ENCODE results near the gene PTGDR2.
"Not testable (repeated sequence)": the region's sequence is repeated elsewhere in the genome, so short reads cannot be mapped to it uniquely, and the experiment has no call there.

The PTGDR2 gene

GRCh38 chr11:60830478-60831142 is 25.1 kb downstream of the PTGDR2 start:
- Mint-ChIP-seq H3K4me1 (peaks cover 8 to 17% of the 10 kb centered on the region in 2 donors), H3K36me3 (no peaks in the 10 kb centered on the region), H3K4me3 (no peak overlapping the region), H3K27me3 (peaks cover 4 to 19% of the 10 kb centered on the region in 2 donors), H3K27ac (no peak overlapping the region), H3K9me3 (no peaks in the 10 kb centered on the region)
- no peak for DNase-seq
- peak; percentile 12 to 41 for ATAC-seq (replicated peaks)

- ATAC-seq (replicated peaks) (no peak), DNase-seq (no peak)
- Mint-ChIP-seq H3K36me3 (no peaks in the 10 kb centered on the region), H3K9me3 (no peaks in the 10 kb centered on the region), H3K27ac (no peak overlapping the region), H3K4me1 (peaks cover 6 to 14% of the 10 kb centered on the region in 2 donors), H3K27me3 (peaks cover 7 to 23% of the 10 kb centered on the region in 2 donors), H3K4me3 (no peak overlapping the region)
Measured at GRCh38 chr11:60825790-60826189, 30.0 kb downstream of the PTGDR2 start.

- ATAC-seq (replicated peaks) (no peak), DNase-seq (no peak)
- Mint-ChIP-seq H3K27me3 (peaks cover 7 to 27% of the 10 kb centered on the region in 2 donors), H3K4me1 (peaks cover 6 to 10% of the 10 kb centered on the region in 2 donors), H3K27ac (no peak overlapping the region), H3K36me3 (no peaks in the 10 kb centered on the region), H3K4me3 (no peak overlapping the region), H3K9me3 (no peaks in the 10 kb centered on the region)
Measured at GRCh38 chr11:60825118-60825517, 30.6 kb downstream of the PTGDR2 start.

- not testable (repeated sequence) for DNase-seq; H3K4me3 Mint-ChIP-seq; H3K27ac Mint-ChIP-seq; H3K36me3 Mint-ChIP-seq; H3K9me3 Mint-ChIP-seq; ATAC-seq (replicated peaks)
- peaks cover 6 to 10% of the 10 kb centered on the region in 2 donors for H3K4me1 Mint-ChIP-seq
- peaks cover 10 to 28% of the 10 kb centered on the region in 2 donors for H3K27me3 Mint-ChIP-seq
Measured at GRCh38 chr11:60823745-60824306, 31.9 kb downstream of the PTGDR2 start.

GRCh38 chr11:60821827-60822599 is 33.7 kb downstream of the PTGDR2 start:
- H3K9me3 Mint-ChIP-seq, result no peaks in the 10 kb centered on the region
- no peak overlapping the region for H3K27ac Mint-ChIP-seq
- ATAC-seq (replicated peaks) (peak; percentile 64 to 78), DNase-seq (peak; percentile 18)
- H3K4me3 Mint-ChIP-seq, result peak overlapping the region in 1 of 2 donors; percentile 10
- peaks cover 11 to 14% of the 10 kb centered on the region in 2 donors for H3K27me3 Mint-ChIP-seq
- peaks cover 6 to 10% of the 10 kb centered on the region in 2 donors for H3K4me1 Mint-ChIP-seq
- H3K36me3 Mint-ChIP-seq, result no peaks in the 10 kb centered on the region

- DNase-seq (no peak), ATAC-seq (replicated peaks) (no peak)
- H3K27me3 Mint-ChIP-seq, result peaks cover 8 to 12% of the 10 kb centered on the region in 2 donors
- H3K36me3 Mint-ChIP-seq, result no peaks in the 10 kb centered on the region
- no peak overlapping the region for H3K27ac Mint-ChIP-seq
- H3K4me1 Mint-ChIP-seq, result peaks cover 10 to 16% of the 10 kb centered on the region in 2 donors
- peaks cover 0 to 2% of the 10 kb centered on the region in 2 donors for H3K9me3 Mint-ChIP-seq
- no peak overlapping the region for H3K4me3 Mint-ChIP-seq
Measured at GRCh38 chr11:60818057-60818456, 37.7 kb downstream of the PTGDR2 start.

- DNase-seq (no peak), ATAC-seq (replicated peaks) (no peak)
- peaks cover 13 to 15% of the 10 kb centered on the region in 2 donors for H3K27me3 Mint-ChIP-seq
- no peaks in the 10 kb centered on the region for H3K36me3 Mint-ChIP-seq
- no peak overlapping the region for H3K4me3 Mint-ChIP-seq
- H3K9me3 Mint-ChIP-seq, result peaks cover 0 to 2% of the 10 kb centered on the region in 2 donors
- no peak overlapping the region for H3K27ac Mint-ChIP-seq
- H3K4me1 Mint-ChIP-seq, result peaks cover 5 to 7% of the 10 kb centered on the region in 2 donors
Measured at GRCh38 chr11:60816590-60817157, 39.1 kb downstream of the PTGDR2 start.

GRCh38 chr11:60814112-60814511 is 41.6 kb downstream of the PTGDR2 start:
- peaks cover 0 to 2% of the 10 kb centered on the region in 2 donors for H3K9me3 Mint-ChIP-seq
- no peaks in the 10 kb centered on the region for H3K36me3 Mint-ChIP-seq
- H3K4me1 Mint-ChIP-seq, result peaks cover 5 to 7% of the 10 kb centered on the region in 2 donors
- peaks cover 17 to 21% of the 10 kb centered on the region in 2 donors for H3K27me3 Mint-ChIP-seq
- no peak overlapping the region for H3K27ac Mint-ChIP-seq
- no peak for ATAC-seq (replicated peaks)
- DNase-seq, result no peak
- H3K4me3 Mint-ChIP-seq, result no peak overlapping the region

- peaks cover 0 to 2% of the 10 kb centered on the region in 2 donors for H3K9me3 Mint-ChIP-seq
- no peaks in the 10 kb centered on the region for H3K36me3 Mint-ChIP-seq
- peaks cover 5 to 7% of the 10 kb centered on the region in 2 donors for H3K4me1 Mint-ChIP-seq
- DNase-seq, result no peak
- ATAC-seq (replicated peaks), result peak; percentile 83 to 92
- no peak overlapping the region for H3K27ac Mint-ChIP-seq
- peaks cover 17% of the 10 kb centered on the region in 2 donors for H3K27me3 Mint-ChIP-seq
- H3K4me3 Mint-ChIP-seq, result no peak overlapping the region
Measured at GRCh38 chr11:60813324-60813723, 42.4 kb downstream of the PTGDR2 start.

GRCh38 chr11:60810569-60810968 is 45.2 kb downstream of the PTGDR2 start:
- DNase-seq (no peak), ATAC-seq (replicated peaks) (no peak)
- Mint-ChIP-seq H3K27me3 (peaks cover 14 to 23% of the 10 kb centered on the region in 2 donors), H3K27ac (no peak overlapping the region), H3K36me3 (no peaks in the 10 kb centered on the region), H3K4me1 (peaks cover 5 to 7% of the 10 kb centered on the region in 2 donors), H3K4me3 (no peak overlapping the region), H3K9me3 (no peaks in the 10 kb centered on the region)

- no peaks in the 10 kb centered on the region for H3K36me3 Mint-ChIP-seq
- ATAC-seq (replicated peaks) (no peak), DNase-seq (no peak)
- H3K27ac Mint-ChIP-seq, result no peak overlapping the region
- no peak overlapping the region for H3K4me3 Mint-ChIP-seq
- no peaks in the 10 kb centered on the region for H3K9me3 Mint-ChIP-seq
- peaks cover 14 to 23% of the 10 kb centered on the region in 2 donors for H3K27me3 Mint-ChIP-seq
- H3K4me1 Mint-ChIP-seq, result peaks cover 5 to 7% of the 10 kb centered on the region in 2 donors
Measured at GRCh38 chr11:60810151-60810550, 45.6 kb downstream of the PTGDR2 start.

- Mint-ChIP-seq H3K4me3 (no peak overlapping the region), H3K27ac (no peak overlapping the region), H3K36me3 (no peaks in the 10 kb centered on the region)
Measured at GRCh38 chr11:60809691-60810090, 46.1 kb downstream of the PTGDR2 start.

GRCh38 chr11:60809249-60809648 is 46.5 kb downstream of the PTGDR2 start:
- Mint-ChIP-seq H3K36me3 (no peaks in the 10 kb centered on the region), H3K27ac (no peak overlapping the region), H3K4me3 (no peak overlapping the region), H3K4me1 (peaks cover 5 to 7% of the 10 kb centered on the region in 2 donors), H3K27me3 (peaks cover 14 to 23% of the 10 kb centered on the region in 2 donors), H3K9me3 (no peaks in the 10 kb centered on the region)
- no peak for DNase-seq
- ATAC-seq (replicated peaks), result no peak

More at GRCh38 chr11:60809691-60810090, 46.1 kb downstream of the PTGDR2 start:
- ATAC-seq (replicated peaks), result no peak
- Mint-ChIP-seq H3K9me3 (no peaks in the 10 kb centered on the region), H3K4me1 (peaks cover 5 to 7% of the 10 kb centered on the region in 2 donors), H3K27me3 (peaks cover 14 to 23% of the 10 kb centered on the region in 2 donors)
- no peak for DNase-seq

GRCh38 chr11:60803273-60803936 is 52.3 kb downstream of the PTGDR2 start:
- Mint-ChIP-seq H3K27me3 (peaks cover 12 to 19% of the 10 kb centered on the region in 2 donors), H3K36me3 (no peaks in the 10 kb centered on the region), H3K9me3 (no peaks in the 10 kb centered on the region), H3K4me1 (no peaks in the 10 kb centered on the region), H3K27ac (no peak overlapping the region), H3K4me3 (no peak overlapping the region)
- no peak for DNase-seq
- no peak for ATAC-seq (replicated peaks)

All from stimulated activated naive B cell treated with anti-CD40 and anti-IgM and Interleukin-4, amounts not matched to agents 10 μg/mL and 1 μg/mL and 100 μg/mL, for 72 hours (primary cell).